GM23248 (cell line): ENCODE data around the gene CDKN2AIP. TPM values are rescaled to one million over a fixed set of nuclear protein-coding genes. Genes with fewer than 3 reads are reported as not detected.
"Not testable (repeated sequence)": the region's sequence is repeated elsewhere in the genome, so short reads cannot be mapped to it uniquely, and the experiment has no call there.

ENCODE experiments used
- DNase-seq: peaks from one replicate; pipeline ENCODE4 v3.0.0-alpha.2; 2015
- H2AFZ ChIP-seq: fragments of 200-600 bp; sonication (generic); 2 replicates; pipeline ENCODE4 v1.6.1; 2016; ENCODE audit warnings: antibody characterized with exemption
- H3F3A ChIP-seq: fragments of 200-600 bp; sonication (generic); 2 replicates; pipeline ENCODE4 v1.6.1; 2016; ENCODE audit warnings: mild to moderate bottlenecking, antibody characterized with exemption, mixed run types; ENCODE audit not compliant: insufficient read depth
- H3K27ac ChIP-seq: fragments of 200-600 bp; sonication (generic); 2 replicates; pipeline ENCODE4 v1.5.1; 2016; ENCODE audit warnings: mild to moderate bottlenecking
- H3K27me3 ChIP-seq: fragments of 200-600 bp; sonication (generic); replicated peaks from 2 replicates; pipeline ENCODE4 v1.6.1; 2016; ENCODE audit warnings: mild to moderate bottlenecking; ENCODE audit not compliant: insufficient read depth
- H3K36me3 ChIP-seq: fragments of 200-600 bp; sonication (generic); 2 replicates; pipeline ENCODE4 v1.6.1; 2016; ENCODE audit warnings: low read depth, mild to moderate bottlenecking
- H3K4me1 ChIP-seq: fragments of 200-600 bp; sonication (generic); 2 replicates; pipeline ENCODE4 v1.6.1; 2016; ENCODE audit warnings: mild to moderate bottlenecking; ENCODE audit not compliant: insufficient read depth
- H3K4me2 ChIP-seq: fragments of 200-600 bp; sonication (generic); one replicate; pipeline ENCODE4 v1.6.1; 2016; ENCODE audit warnings: mild to moderate bottlenecking; ENCODE audit not compliant: unreplicated experiment
- H3K4me3 ChIP-seq: fragments of 200-600 bp; sonication (generic); 2 replicates; pipeline ENCODE4 v1.5.1; 2016; ENCODE audit warnings: mild to moderate bottlenecking
- H3K79me2 ChIP-seq: fragments of 200-600 bp; sonication (generic); 2 replicates; pipeline ENCODE4 v1.6.1; 2016; ENCODE audit warnings: mild to moderate bottlenecking; ENCODE audit not compliant: insufficient read depth
- H3K9ac ChIP-seq: fragments of 200-600 bp; sonication (generic); 2 replicates; pipeline ENCODE4 v1.6.1; 2016; ENCODE audit warnings: mild to moderate bottlenecking
- H3K9me2 ChIP-seq: fragments of 200-600 bp; sonication (generic); 2 replicates; pipeline ENCODE4 v1.6.1; 2016; ENCODE audit warnings: mixed run types, mild to moderate bottlenecking, moderate library complexity; ENCODE audit not compliant: insufficient read depth
- H3K9me3 ChIP-seq: fragments of 200-600 bp; sonication (generic); one replicate; pipeline ENCODE4 v1.6.1; 2017; ENCODE audit warnings: low read depth
- H4K20me1 ChIP-seq: fragments of 200-600 bp; sonication (generic); 2 replicates; pipeline ENCODE4 v1.6.0; 2016; ENCODE audit not compliant: insufficient read depth
- EZH2 ChIP-seq: fragments of 200-600 bp; sonication (generic); IDR thresholded peaks from 2 replicates; pipeline ENCODE4 v1.6.1; 2018; ENCODE audit warnings: antibody characterized with exemption, mild to moderate bottlenecking; ENCODE audit not compliant: insufficient read depth, poor library complexity, severe bottlenecking
- EZH2phosphoT487 ChIP-seq: fragments of 200-600 bp; sonication (generic); IDR thresholded peaks from 2 replicates; pipeline ENCODE4 v1.6.1; 2018; ENCODE audit warnings: antibody characterized with exemption, moderate library complexity, mild to moderate bottlenecking, low read depth; ENCODE audit not compliant: insufficient read depth
- WGBS, 2 experiments: methylation state at CpG; one replicate each; pipeline ENCODE4 v1.1.6; 2015 to 2017; ENCODE audit warnings: low lambda C conversion rate in 2 of 2, low coverage in 1 of 2; ENCODE audit errors: missing lambda C conversion rate in 2 of 2; 5-methylcytosine and 5-hydroxymethylcytosine counted together
- in situ Hi-C: fragments of 300-500 bp; cut with MboI; formaldehyde crosslinking; loops from 2 replicates; pipeline ENCODE4 v1.15.0; 2020
- polyA plus RNA-seq: library from polyadenylated mRNA; unstranded; fragments of >200 nt; fragmentation: Nextera tagmentation; extraction: Ambion mirVana; gene quantifications from 2 replicates; pipeline ENCODE4 v1.2.1, GENCODE V29; 2016
- total RNA-seq: library from RNA; depleted of rRNA; stranded (reverse); fragments of >200 nt; shearing (Covaris generic); gene quantifications from 2 replicates; pipeline ENCODE4 v1.2.3, GENCODE V29; 2014

The CDKN2AIP gene
- total and polyA plus RNA-seq, 2 experiments from 2014 or later = 14.6 to 18.7 TPM

DNA sequence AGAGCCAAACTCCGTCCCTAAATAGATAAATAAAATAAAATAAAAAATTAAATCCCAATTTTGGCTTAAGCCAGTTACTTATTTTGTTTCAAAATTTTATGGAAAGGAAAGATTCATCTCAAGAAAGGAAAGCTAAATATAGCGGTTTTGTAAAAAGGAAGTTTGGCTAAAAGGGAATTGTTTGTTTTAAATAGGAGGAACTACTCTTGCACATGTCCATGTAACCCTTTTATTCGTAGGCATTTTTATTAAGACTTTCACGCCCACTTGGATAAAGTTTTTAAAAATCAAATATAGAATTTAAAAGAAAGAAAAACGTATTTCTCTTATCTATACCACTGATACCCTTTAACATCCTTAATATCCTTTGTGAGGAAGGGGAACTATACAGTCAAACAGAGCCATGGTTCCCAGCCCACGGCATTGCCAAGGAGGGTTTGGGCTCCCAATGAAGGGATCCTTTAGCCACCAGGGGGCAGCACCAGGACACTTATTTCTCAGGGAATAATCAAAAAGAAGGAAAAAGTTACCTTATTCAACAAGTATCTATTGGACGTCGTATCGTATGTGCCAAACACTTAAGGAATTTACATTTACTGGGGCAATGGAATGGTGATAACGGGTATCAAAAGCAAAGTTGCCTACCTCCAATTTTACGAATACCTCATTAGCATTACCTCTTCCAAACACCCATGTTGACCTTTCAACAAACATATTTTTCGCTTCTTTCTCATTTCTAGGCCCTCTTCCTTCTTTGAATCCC lies 27.7 kb downstream of the CDKN2AIP start:
- Histone ChIP-seq H3K9me2 (no peaks in the 10 kb centered on the region), H3K27ac (no peak overlapping the region), H3K36me3 (no peaks in the 10 kb centered on the region), H3K9ac (no peak overlapping the region), H3K4me1 (peaks cover 10% of the 10 kb centered on the region), H3K79me2 (no peaks in the 10 kb centered on the region), H3F3A (peaks cover 19% of the 10 kb centered on the region; the same call in 1 of the 2 replicates), H3K4me2 (peak overlapping the region; percentile 47), H3K27me3 (no peaks in the 10 kb centered on the region), H3K4me3 (no peak overlapping the region), H4K20me1 (no peaks in the 10 kb centered on the region), H2AFZ (peak overlapping the region; percentile 61), H3K9me3 (no peaks in the 10 kb centered on the region)
- TF ChIP-seq EZH2 (no peak), EZH2phosphoT487 (no peak)
- 29 to 32% methylated on average over 12 of the region's 12 CpGs for WGBS, 2 experiments
- peak; percentile 81 for DNase-seq
- in situ Hi-C loops = loop anchor here (5.0 kb wide), 1 partner anchor 130 kb away; no protein-coding TSS in a partner anchor

- H3K79me2 ChIP-seq = no peaks in the 10 kb centered on the region
- H2AFZ ChIP-seq = peak overlapping the region; percentile 45
- 0 out of 2 replicates have a peak overlapping the region, but pooled peaks have one; percentile 18 for H3K4me3 ChIP-seq
- no peaks in the 10 kb centered on the region for H3K27me3 ChIP-seq
- H3K9me2 ChIP-seq = no peaks in the 10 kb centered on the region
- H3K9me3 ChIP-seq = no peaks in the 10 kb centered on the region
- peak overlapping the region; percentile 33 for H3K4me2 ChIP-seq
- 24 to 26% methylated on average over 3 to 5 of the region's 5 CpGs for WGBS, 2 experiments
- no peak overlapping the region for H3K9ac ChIP-seq
- TF ChIP-seq EZH2 (no peak), EZH2phosphoT487 (no peak)
- no peaks in the 10 kb centered on the region for H3K36me3 ChIP-seq
- no peak overlapping the region for H3K27ac ChIP-seq
- H4K20me1 ChIP-seq = no peaks in the 10 kb centered on the region
- DNase-seq = peak; percentile 34
- in situ Hi-C loops = no loop called here
- H3F3A ChIP-seq = peaks cover 8% of the 10 kb centered on the region
- H3K4me1 ChIP-seq = peaks cover 11% of the 10 kb centered on the region
Observed at GRCh38 chr4:183478123-183478522, 33.7 kb downstream of the CDKN2AIP start.

GRCh38 chr4:183478926-183479325 lies 34.5 kb downstream of the CDKN2AIP start:
- in situ Hi-C loops = no loop called here

DNA sequence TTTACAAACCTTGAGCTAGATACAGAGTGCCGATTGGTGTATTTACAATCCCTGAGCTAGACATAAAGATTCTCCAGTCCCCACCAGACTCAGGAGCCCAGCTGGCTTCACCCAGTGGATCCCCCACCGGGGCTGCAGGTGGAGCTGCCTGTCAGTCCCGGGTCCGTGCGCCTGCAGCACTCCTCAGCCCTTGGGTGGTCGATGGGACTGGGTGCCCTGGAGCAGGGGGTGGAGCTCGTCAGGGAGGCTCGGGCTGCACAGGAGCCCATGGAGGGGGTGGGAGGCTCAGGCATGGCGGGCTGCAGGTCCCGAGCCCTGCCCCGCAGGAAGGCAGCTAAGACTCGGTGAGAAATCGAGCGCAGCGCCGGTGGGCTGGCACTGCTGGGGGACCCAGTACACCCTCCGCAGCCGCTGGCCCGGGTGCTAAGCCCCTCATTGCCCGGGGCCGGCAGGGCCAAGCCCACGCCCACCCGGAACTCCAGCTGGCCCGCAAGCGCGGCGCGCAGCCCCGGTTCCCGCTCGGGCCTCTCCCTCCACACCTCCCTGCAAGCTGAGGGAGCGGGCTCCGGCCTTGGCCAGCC lies 38.2 kb downstream of the CDKN2AIP start:
- H3K36me3 ChIP-seq, H3K79me2 ChIP-seq, H4K20me1 ChIP-seq, H3K27me3 ChIP-seq, H3K27ac ChIP-seq, in situ Hi-C loops, H2AFZ ChIP-seq, H3K4me2 ChIP-seq, H3K9me2 ChIP-seq, H3K9ac ChIP-seq, H3K9me3 ChIP-seq, H3K4me3 ChIP-seq, DNase-seq: not testable (repeated sequence)
- 96 to 98% methylated on average over 21 to 31 of the region's 33 CpGs for WGBS, 2 experiments
- Histone ChIP-seq H3F3A (peaks cover 15% of the 10 kb centered on the region), H3K4me1 (peaks cover 11% of the 10 kb centered on the region)

More at GRCh38 chr4:183478926-183479325, 34.5 kb downstream of the CDKN2AIP start:
- TF ChIP-seq EZH2phosphoT487 (no peak), EZH2 (no peak)
- H3K4me3 ChIP-seq = no peak overlapping the region
- H3K4me1 ChIP-seq = peaks cover 11% of the 10 kb centered on the region
- no peaks in the 10 kb centered on the region for H3K36me3 ChIP-seq
- 7 to 18% methylated on average over 2 of the region's 2 CpGs for WGBS, 2 experiments
- H3K9me2 ChIP-seq = no peaks in the 10 kb centered on the region
- H3K27ac ChIP-seq = no peak overlapping the region
- no peak overlapping the region; the same call in 1 of the 2 replicates for H3K9ac ChIP-seq
- peak overlapping the region; percentile 16; the same call in 1 of the 2 replicates for H2AFZ ChIP-seq
- H3K27me3 ChIP-seq = no peaks in the 10 kb centered on the region
- peaks cover 8% of the 10 kb centered on the region for H3F3A ChIP-seq
- H3K9me3 ChIP-seq = no peaks in the 10 kb centered on the region
- peak overlapping the region; percentile 33 for H3K4me2 ChIP-seq
- H3K79me2 ChIP-seq = no peaks in the 10 kb centered on the region
- DNase-seq = peak; percentile 65
- H4K20me1 ChIP-seq = no peaks in the 10 kb centered on the region
